GM12864 (cell line): Measurements from ENCODE around the gene DLEC1.

Experiments used
- DNase-seq: peaks from one replicate; pipeline ENCODE4 v3.0.0-alpha.2; 2011; ENCODE audit warnings: low read depth
- H3K4me3 ChIP-seq: 2 replicates; pipeline ENCODE4 v1.5.1; 2011; ENCODE audit warnings: mild to moderate bottlenecking, low read depth, low read length, control low read depth
- TF ChIP-seq, protein P1 (sequence below): IDR thresholded peaks from 2 replicates; pipeline ENCODE4 v1.5.1; 2011; ENCODE audit warnings: low read depth, mild to moderate bottlenecking, moderate library complexity, low read length, control low read depth, inconsistent platforms; ENCODE audit errors: missing control alignments

DLEC1 gene

GRCh38 chr3:38120693-38121450, 81.9 kb downstream of the DLEC1 start:
- TF ChIP-seq, protein P1, sequence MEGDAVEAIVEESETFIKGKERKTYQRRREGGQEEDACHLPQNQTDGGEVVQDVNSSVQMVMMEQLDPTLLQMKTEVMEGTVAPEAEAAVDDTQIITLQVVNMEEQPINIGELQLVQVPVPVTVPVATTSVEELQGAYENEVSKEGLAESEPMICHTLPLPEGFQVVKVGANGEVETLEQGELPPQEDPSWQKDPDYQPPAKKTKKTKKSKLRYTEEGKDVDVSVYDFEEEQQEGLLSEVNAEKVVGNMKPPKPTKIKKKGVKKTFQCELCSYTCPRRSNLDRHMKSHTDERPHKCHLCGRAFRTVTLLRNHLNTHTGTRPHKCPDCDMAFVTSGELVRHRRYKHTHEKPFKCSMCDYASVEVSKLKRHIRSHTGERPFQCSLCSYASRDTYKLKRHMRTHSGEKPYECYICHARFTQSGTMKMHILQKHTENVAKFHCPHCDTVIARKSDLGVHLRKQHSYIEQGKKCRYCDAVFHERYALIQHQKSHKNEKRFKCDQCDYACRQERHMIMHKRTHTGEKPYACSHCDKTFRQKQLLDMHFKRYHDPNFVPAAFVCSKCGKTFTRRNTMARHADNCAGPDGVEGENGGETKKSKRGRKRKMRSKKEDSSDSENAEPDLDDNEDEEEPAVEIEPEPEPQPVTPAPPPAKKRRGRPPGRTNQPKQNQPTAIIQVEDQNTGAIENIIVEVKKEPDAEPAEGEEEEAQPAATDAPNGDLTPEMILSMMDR, result no peak
- no peak for DNase-seq
- no peak overlapping the region for H3K4me3 ChIP-seq

- H3K4me3 ChIP-seq, result no peak overlapping the region
- TF ChIP-seq, protein P1, result no peak
- no peak for DNase-seq
Observed at GRCh38 chr3:38121451-38121831, 82.4 kb downstream of the DLEC1 start.

GRCh38 chr3:38121832-38122461, 82.9 kb downstream of the DLEC1 start:
- H3K4me3 ChIP-seq, result no peak overlapping the region
- TF ChIP-seq, protein P1, result no peak
- DNase-seq, result no peak

DNA sequence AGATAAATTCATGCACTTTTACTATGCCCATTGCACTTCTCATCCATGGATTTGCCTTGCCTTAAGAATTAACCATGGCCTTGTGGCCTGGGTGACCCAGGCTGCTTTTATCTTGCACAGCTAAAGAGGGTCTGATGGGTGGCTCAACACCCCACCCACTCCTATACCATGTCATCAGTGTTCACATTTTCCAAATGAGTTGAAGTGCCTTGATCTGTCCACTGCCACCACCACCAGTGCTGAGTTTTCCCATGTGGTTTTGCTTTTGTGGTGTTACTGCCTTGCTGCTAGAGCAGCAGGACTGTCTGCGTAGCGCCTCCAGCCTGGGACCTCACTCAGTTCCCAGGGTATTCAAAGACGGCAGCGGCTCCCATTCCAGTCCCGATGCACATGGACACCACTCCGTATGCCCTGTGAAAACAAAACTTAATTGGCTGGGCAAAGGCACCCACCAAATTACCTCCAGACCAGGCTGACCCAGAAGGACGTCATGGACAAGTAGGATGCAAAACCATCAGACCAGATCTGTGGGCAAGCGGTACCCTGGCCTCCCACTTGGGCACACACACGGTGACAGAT, 83.8 kb downstream of the DLEC1 start:
- no peak for DNase-seq
- H3K4me3 ChIP-seq, result no peak overlapping the region
- TF ChIP-seq, protein P1, result no peak

GRCh38 chr3:38124324-38125122, 85.5 kb downstream of the DLEC1 start:
- no peak for DNase-seq
- TF ChIP-seq, protein P1, result no peak
- no peak overlapping the region for H3K4me3 ChIP-seq

DNA sequence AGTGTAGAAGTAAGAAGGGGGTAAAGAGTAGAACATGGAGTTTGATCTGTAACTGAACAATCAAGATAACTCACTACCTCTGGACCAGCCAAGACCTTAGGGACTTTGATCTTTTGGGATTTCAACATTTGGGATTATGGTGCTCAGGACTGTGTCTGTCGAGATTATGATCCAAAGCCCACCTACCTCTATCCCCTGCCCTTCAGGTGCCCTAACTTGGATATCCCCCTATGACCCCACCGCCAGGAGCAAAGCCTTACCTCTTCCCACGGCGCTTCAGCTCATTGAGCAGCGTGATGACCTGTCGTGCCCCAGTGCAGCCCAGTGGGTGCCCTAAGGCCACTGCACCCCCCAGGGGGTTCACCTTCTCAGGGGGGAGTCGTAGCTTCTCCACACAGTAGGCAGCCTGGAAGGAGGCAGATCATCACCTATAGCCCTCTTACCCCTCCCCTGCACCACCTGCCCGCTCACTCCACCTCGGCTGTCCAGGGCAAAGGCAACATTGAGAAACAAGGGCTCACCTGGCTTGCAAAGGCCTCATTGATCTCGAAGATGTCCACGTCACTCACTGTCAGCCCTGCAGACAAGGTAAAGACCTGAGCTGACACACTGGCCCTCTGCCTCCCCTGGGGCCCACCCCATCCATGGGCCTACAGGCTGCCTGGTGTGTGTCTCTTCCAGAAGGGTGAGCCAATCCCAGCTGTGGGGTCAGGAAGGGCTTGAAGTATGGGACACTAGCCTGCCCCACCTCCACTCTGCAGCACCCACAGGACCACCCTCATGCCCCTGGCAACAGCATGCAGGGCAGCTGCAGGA, 86.5 kb downstream of the DLEC1 start:
- TF ChIP-seq, protein P1, result no peak
- no peak for DNase-seq
- no peak overlapping the region for H3K4me3 ChIP-seq
